GM23338 (cell line): ENCODE results near the gene SLC6A18. TPM values are rescaled to one million over a fixed set of nuclear protein-coding genes. Genes with fewer than 3 reads are reported as not detected.

Source experiments
- ATAC-seq: fragments of 200-7000 bp; cut with Tn5 transposase; 3 replicates; pipeline ENCODE4 v1.9.1; 2020
- DNase-seq: peaks from one replicate; pipeline ENCODE4 v3.0.0-alpha.2; 2015; ENCODE audit warnings: low spot score
- H2AFZ ChIP-seq: fragments of 200-600 bp; sonication (generic); 2 replicates; pipeline ENCODE4 v1.8.0; 2016; ENCODE audit warnings: antibody characterized with exemption, mild to moderate bottlenecking, moderate library complexity
- H3F3A ChIP-seq: fragments of 200-600 bp; sonication (generic); replicated peaks from 2 replicates; pipeline ENCODE4 v1.8.0; 2017; ENCODE audit warnings: antibody characterized with exemption, mixed run types, low read depth
- H3K27ac ChIP-seq: fragments of 200-600 bp; sonication (generic); 2 replicates; pipeline ENCODE4 v1.6.1; 2016; ENCODE audit warnings: low read depth
- H3K27me3 ChIP-seq: fragments of 200-600 bp; sonication (generic); 2 replicates; pipeline ENCODE4 v1.8.0; 2016; ENCODE audit warnings: mild to moderate bottlenecking, mixed run types, moderate library complexity; ENCODE audit not compliant: insufficient read depth
- H3K36me3 ChIP-seq: fragments of 200-600 bp; sonication (generic); 2 replicates; pipeline ENCODE4 v1.8.0; 2016; ENCODE audit warnings: mild to moderate bottlenecking; ENCODE audit not compliant: insufficient read depth
- H3K4me1 ChIP-seq: fragments of 200-600 bp; sonication (generic); 2 replicates; pipeline ENCODE4 v1.8.0; 2016; ENCODE audit warnings: mild to moderate bottlenecking, moderate library complexity; ENCODE audit not compliant: insufficient read depth
- H3K4me2 ChIP-seq: fragments of 200-600 bp; sonication (generic); 2 replicates; pipeline ENCODE4 v1.7.1; 2017; ENCODE audit warnings: mixed run types
- H3K4me3 ChIP-seq: fragments of 200-600 bp; sonication (generic); 2 replicates; pipeline ENCODE4 v1.6.1; 2016; ENCODE audit warnings: mixed run types
- H3K79me2 ChIP-seq: fragments of 200-600 bp; sonication (generic); replicated peaks from 2 replicates; pipeline ENCODE4 v1.8.0; 2017; ENCODE audit warnings: mild to moderate bottlenecking; ENCODE audit not compliant: insufficient read depth
- H3K9me2 ChIP-seq: fragments of 200-600 bp; sonication (generic); 2 replicates; pipeline ENCODE4 v1.8.0; 2017; ENCODE audit not compliant: insufficient read depth
- H4K20me1 ChIP-seq: fragments of 200-600 bp; sonication (generic); replicated peaks from 2 replicates; pipeline ENCODE4 v1.8.0; 2017; ENCODE audit warnings: mild to moderate bottlenecking; ENCODE audit not compliant: insufficient read depth
- H3K27ac Mint-ChIP-seq: 2 replicates; pipeline ENCODE4 v1.8.0; 2020; ENCODE audit warnings: inconsistent platforms, mild to moderate bottlenecking, moderate library complexity, mixed read lengths
- H3K27me3 Mint-ChIP-seq: 3 replicates; pipeline ENCODE4 v1.8.0; 2022; ENCODE audit warnings: low read depth, mild to moderate bottlenecking, moderate library complexity, mixed read lengths, inconsistent platforms; ENCODE audit not compliant: insufficient read depth, poor library complexity
- H3K36me3 Mint-ChIP-seq: 3 replicates; pipeline ENCODE4 v1.8.0; 2021; ENCODE audit warnings: low read depth, mild to moderate bottlenecking, inconsistent platforms, moderate library complexity, mixed read lengths
- H3K4me1 Mint-ChIP-seq: 3 replicates; pipeline ENCODE4 v1.8.0; 2020; ENCODE audit warnings: mild to moderate bottlenecking, inconsistent platforms, mixed read lengths
- H3K4me3 Mint-ChIP-seq: 3 replicates; pipeline ENCODE4 v1.8.0; 2021; ENCODE audit warnings: moderate library complexity, mild to moderate bottlenecking, inconsistent platforms, mixed read lengths
- H3K9me3 Mint-ChIP-seq: 3 replicates; pipeline ENCODE4 v1.8.0; 2020; ENCODE audit warnings: moderate library complexity, mild to moderate bottlenecking, inconsistent platforms, mixed read lengths
- CREB1 ChIP-seq: fragments of 250-450 bp; sonication (Bioruptor Pico); IDR thresholded peaks from 2 replicates; pipeline ENCODE4 v1.5.0; 2020; ENCODE audit warnings: low read depth, mild to moderate bottlenecking, moderate library complexity
- CTCF ChIP-seq, 2 experiments: fragments of 200-600 bp in 1 of 2; sonication (generic) in 1 of 2; conservative IDR thresholded peaks; 2 replicates each; pipeline versions ENCODE4 v1.5.1 to v1.6.1; 2016 to 2017; ENCODE audit warnings: antibody characterized with exemption in 2 of 2, low read depth in 2 of 2, mild to moderate bottlenecking in 2 of 2, moderate library complexity in 1 of 2
- ETS1 ChIP-seq: IDR thresholded peaks from 2 replicates; pipeline ENCODE4 v1.6.1; 2016; ENCODE audit warnings: antibody characterized with exemption
- EZH2 ChIP-seq: fragments of 200-600 bp; sonication (generic); IDR thresholded peaks from one replicate; pipeline ENCODE4 v1.8.0; 2017; ENCODE audit warnings: antibody characterized with exemption, mild to moderate bottlenecking, low read depth; ENCODE audit not compliant: unreplicated experiment
- EZH2phosphoT487 ChIP-seq: fragments of 200-600 bp; sonication (generic); IDR thresholded peaks from one replicate; pipeline ENCODE4 v1.8.1; 2018; ENCODE audit warnings: antibody characterized with exemption; ENCODE audit not compliant: unreplicated experiment
- NANOG ChIP-seq: IDR thresholded peaks from 2 replicates; pipeline ENCODE4 v1.6.1; 2016; ENCODE audit warnings: antibody characterized with exemption, borderline replicate concordance
- POLR2AphosphoS5 ChIP-seq: IDR thresholded peaks from 2 replicates; pipeline ENCODE4 v1.6.1; 2016; ENCODE audit warnings: antibody characterized with exemption, low read depth
- STAT1 ChIP-seq: IDR thresholded peaks from one replicate; pipeline ENCODE4 v1.6.1; 2016; ENCODE audit warnings: antibody characterized with exemption; ENCODE audit not compliant: unreplicated experiment
- ZNF114 ChIP-seq: fragments of 250-450 bp; sonication (Bioruptor Pico); IDR thresholded peaks from 2 replicates; pipeline ENCODE4 v1.5.0; 2020; ENCODE audit warnings: mild to moderate bottlenecking, moderate library complexity
- ZNF331 ChIP-seq: fragments of 250-450 bp; sonication (Bioruptor Pico); IDR thresholded peaks from 2 replicates; pipeline ENCODE4 v1.5.0; 2020; ENCODE audit warnings: low read depth, mild to moderate bottlenecking, moderate library complexity
- ZNF462 ChIP-seq: fragments of 250-450 bp; sonication (Bioruptor Pico); IDR thresholded peaks from 2 replicates; pipeline ENCODE4 v1.5.0; 2020; ENCODE audit warnings: mild to moderate bottlenecking, moderate library complexity
- polyA plus RNA-seq: library from polyadenylated mRNA; unstranded; fragments of >200 nt; fragmentation: Nextera tagmentation; extraction: Ambion mirVana; gene quantifications from 2 replicates; pipeline ENCODE4 v1.2.1, GENCODE V29; 2016
- total RNA-seq: library from RNA; depleted of rRNA; stranded (reverse); fragments of >200 nt; shearing (Covaris generic); gene quantifications from 2 replicates; pipeline ENCODE4 v1.2.3, GENCODE V29; 2014

The SLC6A18 gene
- total and polyA plus RNA-seq, 2 experiments from 2014 or later = not detected

GRCh38 chr5:1212271-1212670 lies 12.9 kb upstream of the SLC6A18 start:
- no peaks in the 10 kb centered on the region for H3F3A ChIP-seq
- H2AFZ ChIP-seq = no peak overlapping the region
- H3K36me3 ChIP-seq = no peaks in the 10 kb centered on the region
- Mint-ChIP-seq H3K27ac (no peak overlapping the region), H3K4me3 (no peak overlapping the region; the same call in 2 of the 3 replicates), H3K9me3 (peaks cover 3% of the 10 kb centered on the region; the same call in 1 of the 3 replicates), H3K36me3 (no peaks in the 10 kb centered on the region; the same call in 2 of the 3 replicates), H3K27me3 (peaks cover 4% of the 10 kb centered on the region), H3K4me1 (peaks cover 3% of the 10 kb centered on the region; the same call in 2 of the 3 replicates)
- ATAC-seq = no peak
- H3K4me2 ChIP-seq = no peak overlapping the region
- no peak for TF ChIP-seq NANOG
- no peak for TF ChIP-seq POLR2AphosphoS5
- H3K79me2 ChIP-seq = no peaks in the 10 kb centered on the region
- H3K4me1 ChIP-seq = no peaks in the 10 kb centered on the region
- DNase-seq = no peak
- H3K4me3 ChIP-seq = no peak overlapping the region
- H4K20me1 ChIP-seq = no peaks in the 10 kb centered on the region; the same call in 1 of the 2 replicates
- H3K27me3 ChIP-seq = no peaks in the 10 kb centered on the region
- no peak overlapping the region for H3K27ac ChIP-seq
- no peaks in the 10 kb centered on the region for H3K9me2 ChIP-seq

- Histone ChIP-seq H3K4me1 (no peaks in the 10 kb centered on the region), H3K4me3 (no peak overlapping the region), H3K9me2 (no peaks in the 10 kb centered on the region), H3K36me3 (no peaks in the 10 kb centered on the region), H2AFZ (no peak overlapping the region), H3K27ac (no peak overlapping the region), H3F3A (no peaks in the 10 kb centered on the region), H3K4me2 (no peak overlapping the region), H4K20me1 (no peaks in the 10 kb centered on the region; the same call in 1 of the 2 replicates), H3K79me2 (no peaks in the 10 kb centered on the region), H3K27me3 (no peaks in the 10 kb centered on the region)
- DNase-seq (no peak), ATAC-seq (no peak)
- Mint-ChIP-seq H3K27me3 (peaks cover 4% of the 10 kb centered on the region), H3K9me3 (peaks cover 3% of the 10 kb centered on the region; the same call in 1 of the 3 replicates), H3K27ac (no peak overlapping the region), H3K4me3 (no peak overlapping the region; the same call in 2 of the 3 replicates), H3K4me1 (peaks cover 3% of the 10 kb centered on the region; the same call in 2 of the 3 replicates), H3K36me3 (no peaks in the 10 kb centered on the region; the same call in 2 of the 3 replicates)
- TF ChIP-seq NANOG = no peak
- TF ChIP-seq EZH2 = no peak
- TF ChIP-seq CTCF (conservative IDR thresholded peaks at IDR 0.05; ENCODE audit: low read depth in 2 of 2) = no peak
- TF ChIP-seq EZH2phosphoT487 = no peak
- TF ChIP-seq ZNF114 (CRISPR knock-in tag) = no peak
- TF ChIP-seq ZNF462 (CRISPR knock-in tag) = no peak
- TF ChIP-seq ZNF331 (CRISPR knock-in tag) = no peak
- TF ChIP-seq ETS1 = no peak
- no peak for TF ChIP-seq CREB1 (CRISPR knock-in tag)
- no peak for TF ChIP-seq STAT1
- no peak for TF ChIP-seq POLR2AphosphoS5
These were observed 12.3 kb upstream of the SLC6A18 start for GRCh38 chr5:1212881-1213280.
